SK-N-SH treated with all-trans-retinoic acid at 6 μM for 48 hours (cell line): ENCODE results near the gene F11R.

Source experiments
- GLIS3 ChIP-seq: fragments of 250-450 bp; sonication (Bioruptor Pico); IDR thresholded peaks from 2 replicates; pipeline ENCODE4 v1.5.0; 2020; ENCODE audit warnings: mild to moderate bottlenecking, moderate library complexity
- ISL1 ChIP-seq: fragments of 250-450 bp; sonication (Bioruptor Pico); IDR thresholded peaks from 2 replicates; pipeline ENCODE4 v2.1.2; 2022; ENCODE audit warnings: mild to moderate bottlenecking, moderate library complexity
- OSR1 ChIP-seq: fragments of 250-450 bp; sonication (Bioruptor Pico); IDR thresholded peaks from 2 replicates; pipeline ENCODE4 v1.8.0; 2022; ENCODE audit warnings: moderate library complexity, mild to moderate bottlenecking, inconsistent platforms
- RARB ChIP-seq: fragments of 250-450 bp; sonication (Bioruptor Pico); IDR thresholded peaks from 2 replicates; pipeline ENCODE4 v1.8.0; 2021; ENCODE audit warnings: mild to moderate bottlenecking, moderate library complexity
- TCF4 ChIP-seq: fragments of 250-450 bp; sonication (Bioruptor Pico); IDR thresholded peaks from 2 replicates; pipeline ENCODE4 v1.8.0; 2021; ENCODE audit warnings: mild to moderate bottlenecking, moderate library complexity, borderline replicate concordance
- TSHZ2 ChIP-seq: fragments of 250-450 bp; sonication (Bioruptor Pico); IDR thresholded peaks from 2 replicates; pipeline ENCODE4 v1.5.0; 2020; ENCODE audit warnings: mild to moderate bottlenecking, moderate library complexity
- ZNF565 ChIP-seq: fragments of 450-650 bp; formaldehyde crosslinking; conservative IDR thresholded peaks from 2 replicates; pipeline ENCODE4 v1.5.0; 2020; ENCODE audit warnings: low read depth, mild to moderate bottlenecking, moderate library complexity

- no peak for TF ChIP-seq ZNF565 (CRISPR knock-in tag)
- no peak for TF ChIP-seq ISL1 (CRISPR knock-in tag)
- TF ChIP-seq OSR1, result no peak
- no peak for TF ChIP-seq TCF4
- TF ChIP-seq TSHZ2, result no peak
- TF ChIP-seq RARB (CRISPR knock-in tag), result 0 out of 2 replicates have a peak, but pooled peaks have one; percentile 23
- TF ChIP-seq GLIS3 (CRISPR knock-in tag), result no peak
Measured at GRCh38 chr1:161038523-161039153, 17.7 kb upstream of the F11R start, which contains the start of gene TSTD1.
